K562 (cell line): ENCODE results near the gene NPR1. TPM values are rescaled to one million over a fixed set of nuclear protein-coding genes. Genes with fewer than 3 reads are reported as not detected.

Source experiments
- ATAC-seq: fragments of 200-7000 bp; cut with Tn5 transposase; 3 replicates; pipeline ENCODE4 v1.9.1; 2020; ENCODE audit warnings: moderate library complexity
- BruUV-seq: library from RNA; stranded (reverse); fragments of 400-500 nt; replicated peaks from 2 replicates; lab custom pipeline; 2021; lab: Mats Ljungman, UMichigan
- CTCF ChIA-PET: fragments of 300-600 bp; formaldehyde crosslinking; extraction: SDS; loops from one replicate; lab custom pipeline; 2021; ENCODE audit warnings: low intra/inter-chr PET ratio; lab: Yijun Ruan, JAX
- POLR2A ChIA-PET: fragments of 300-600, 350-650 bp; sonication (Branson Sonifier 250); formaldehyde crosslinking; extraction: SDS; loops from one replicate; lab custom pipeline; 2021; ENCODE audit warnings: antibody characterized with exemption, inconsistent platforms; lab: Yijun Ruan, JAX
- DNase-seq, 4 experiments: peaks; one replicate each; pipeline versions ENCODE4 v3.0.0 to v3.0.0-alpha.2; 2011 to 2018; ENCODE audit warnings: low spot score in 3 of 4, mixed read lengths in 3 of 4; ENCODE audit errors: extremely low read depth in 1 of 4
- FAIRE-seq: peaks from 2 replicates; lab custom pipeline; 2011; peaks lifted over from hg19 to GRCh38; lab: Jason Lieb, UNC
- H2AFZ ChIP-seq: 2 replicates; pipeline ENCODE4 v1.6.0; 2011; ENCODE audit warnings: low read depth, low read length, control low read depth, inconsistent platforms
- H3K27ac ChIP-seq: fragments of 200-600 bp; 3 replicates; pipeline ENCODE4 v1.8.0; 2011; ENCODE audit warnings: low read depth, mild to moderate bottlenecking, control low read depth, inconsistent platforms, low read length, moderate library complexity, mixed read lengths; ENCODE audit errors: extremely low read depth
- H3K27me3 ChIP-seq, 2 experiments: fragments of 300-600 bp in 1 of 2; 2 replicates in 1 of 2; 3 replicates in 1 of 2; pipeline versions ENCODE4 v1.6.0 to v1.8.0; 2011; ENCODE audit warnings: inconsistent platforms in 2 of 2, low read length in 2 of 2, mild to moderate bottlenecking in 1 of 2, mixed read lengths in 1 of 2, moderate library complexity in 1 of 2; ENCODE audit not compliant: control insufficient read depth in 2 of 2, insufficient read depth in 2 of 2
- H3K36me3 ChIP-seq: fragments of 300-600 bp; 3 replicates; pipeline ENCODE4 v1.8.0; 2011; ENCODE audit warnings: mild to moderate bottlenecking, low read length, inconsistent platforms; ENCODE audit not compliant: control insufficient read depth, insufficient read depth
- H3K4me1 ChIP-seq, 2 experiments: fragments of 200-600 bp in 1 of 2; replicated peaks in 1 of 2; 2 replicates in 1 of 2; 3 replicates in 1 of 2; pipeline versions ENCODE4 v1.5.1 to v1.8.0; 2011; ENCODE audit warnings: inconsistent platforms in 2 of 2, low read length in 2 of 2, mild to moderate bottlenecking in 1 of 2, mixed read lengths in 1 of 2, moderate library complexity in 1 of 2; ENCODE audit not compliant: control insufficient read depth in 2 of 2, insufficient read depth in 2 of 2
- H3K4me2 ChIP-seq: 2 replicates; pipeline ENCODE4 v1.6.1; 2011; ENCODE audit warnings: low read length, control low read depth, inconsistent platforms, mixed read lengths; ENCODE audit not compliant: insufficient read depth
- H3K4me3 ChIP-seq: fragments of 200-600 bp; sonication (generic), shearing (Covaris generic); 2 replicates; pipeline ENCODE4 v1.5.1; 2016; ENCODE audit warnings: control low read depth, inconsistent platforms
- H3K79me2 ChIP-seq: fragments of 200-600 bp; 3 replicates; pipeline ENCODE4 v1.8.0; 2011; ENCODE audit warnings: low read length, inconsistent platforms; ENCODE audit not compliant: control insufficient read depth, insufficient read depth
- H3K9ac ChIP-seq, 2 experiments: 2 replicates each; pipeline versions ENCODE4 v1.6.0 to v1.6.1; 2011; ENCODE audit warnings: low read depth in 2 of 2, low read length in 2 of 2, control low read depth in 1 of 2, inconsistent platforms in 1 of 2, mild to moderate bottlenecking in 1 of 2, mixed read lengths in 1 of 2; ENCODE audit not compliant: insufficient read depth in 1 of 2
- H3K9me1 ChIP-seq: one replicate; pipeline ENCODE4 v1.6.0; 2011; ENCODE audit warnings: inconsistent platforms, mild to moderate bottlenecking, low read length, moderate library complexity; ENCODE audit not compliant: control insufficient read depth, insufficient read depth
- H3K9me3 ChIP-seq: replicated peaks from 2 replicates; pipeline ENCODE4 v1.5.1; 2011; ENCODE audit warnings: low read depth, low read length, inconsistent platforms; ENCODE audit not compliant: control insufficient read depth, insufficient read depth
- H4K20me1 ChIP-seq: replicated peaks from 2 replicates; pipeline ENCODE4 v1.6.1; 2011; ENCODE audit warnings: low read length, inconsistent platforms, mixed read lengths; ENCODE audit not compliant: control insufficient read depth, insufficient read depth
- POLR2AphosphoS5 ChIP-seq: IDR thresholded peaks from 2 replicates; pipeline ENCODE4 v1.6.1; 2011; ENCODE audit warnings: mild to moderate bottlenecking, low read depth, low read length, moderate library complexity; ENCODE audit not compliant: control insufficient read depth, insufficient read depth
- RREB1 ChIP-seq: fragments of 250-450 bp; sonication (Bioruptor Pico); IDR thresholded peaks from 2 replicates; pipeline ENCODE4 v1.4.0; 2020
- ZNF174 ChIP-seq: fragments of 250-450 bp; sonication (Bioruptor Pico); IDR thresholded peaks from 2 replicates; pipeline ENCODE4 v1.4.0; 2020; ENCODE audit warnings: mild to moderate bottlenecking
- WGBS: fragments of 100-300 bp; shearing (Covaris generic); methylation state at CpG from one replicate; pipeline ENCODE4 v1.1.6; 2016; ENCODE audit warnings: low coverage, mixed read lengths; ENCODE audit not compliant: insufficient coverage; ENCODE audit errors: missing lambda C conversion rate; 5-methylcytosine and 5-hydroxymethylcytosine counted together
- in situ Hi-C: fragments of 300-500 bp; cut with MboI; formaldehyde crosslinking; loops from 4 replicates; pipeline ENCODE4 v1.15.0; 2018; ENCODE audit warnings: inconsistent platforms, mixed read lengths
- intact Hi-C: fragments of 100-400 bp; cut with micrococcal nuclease; formaldehyde crosslinking; loops from 2 replicates; pipeline ENCODE4 v1.14.2; 2022
- polyA plus RNA-seq, 8 experiments: library from polyadenylated mRNA; depleted of rRNA in 4 of 8; stranded (reverse) in 5 of 8; unstranded in 3 of 8; fragments of >200 nt; fragmentation: Nextera tagmentation in 2 of 8; fragmentation: Illumina TruSeq in 1 of 8; extraction: Ambion mirVana in 2 of 8; extraction: Trizol in 1 of 8; gene quantifications; 2 replicates each; pipeline versions ENCODE4 v1.2.1 to v1.2.3, GENCODE V29; 2011 to 2014; ENCODE audit warnings: inconsistent platforms in 1 of 8, missing spikeins in 1 of 8
- total RNA-seq, 7 experiments: library from RNA; depleted of rRNA in 6 of 7; stranded (reverse); fragments of >200 nt in 6 of 7; fragmentation: Illumina TruSeq in 2 of 7; extraction: Trizol in 2 of 7; gene quantifications; 2 replicates each; pipeline versions ENCODE4 v1.2.1 to v1.2.3, GENCODE V29; 2011 to 2021; ENCODE audit warnings: low replicate concordance in 1 of 7

Gene NPR1
- total and polyA plus RNA-seq, 9 of the 15 experiments (the other 6 are each of a cell fraction or from before 2014, with no cell fraction given), result 0.05 to 0.16 (median 0.06) TPM; not detected in 6

GRCh38 chr1:153640861-153641260 lies 37.6 kb upstream of the NPR1 start:
- in situ Hi-C loops, result no loop called here
- BruUV-seq, result no TSS peak
- no peak overlapping the region for H3K4me3 ChIP-seq
- TF ChIP-seq RREB1 (no peak), ZNF174 (CRISPR knock-in tag) (no peak), POLR2AphosphoS5 (0 out of 2 replicates have a peak, but pooled peaks have one; percentile 34)
- TF ChIP-seq, all 486 proteins: peak for 1
- H3K9me3 ChIP-seq, result no peaks in the 10 kb centered on the region
- FAIRE-seq, result no peak
- ChIA-PET CTCF (no interaction called here), POLR2A (interaction anchor here (1.0 to 11.6 kb wide), 4 partner anchors 9 to 125 kb away, joined by 3 to 205 read pairs (median 13); partner anchors contain the start of gene S100A13)
- H4K20me1 ChIP-seq, result no peaks in the 10 kb centered on the region; the same call in 1 of the 2 replicates
- no peak overlapping the region for H3K9ac ChIP-seq
- peaks cover 0 to 6% of the 10 kb centered on the region in 2 experiments; a peak in 4 of 5 replicates for H3K4me1 ChIP-seq
- no peak overlapping the region for H3K4me2 ChIP-seq
- no peaks in the 10 kb centered on the region for H3K27me3 ChIP-seq
- peaks cover 100% of the 10 kb centered on the region for H3K36me3 ChIP-seq
- no peak for ATAC-seq
- H3K79me2 ChIP-seq, result peaks cover 36% of the 10 kb centered on the region
- intact Hi-C loops, result no loop called here
- no peak overlapping the region for H2AFZ ChIP-seq
- DNase-seq, result no peak
- H3K9me1 ChIP-seq, result no peaks in the 10 kb centered on the region
- 94% methylated on average over 6 of the region's 6 CpGs for WGBS
- no peak overlapping the region for H3K27ac ChIP-seq
